K562 (cell line): ENCODE measurements around the gene PSORS1C1. TPM values are rescaled to one million over a fixed set of nuclear protein-coding genes. Genes with fewer than 3 reads are reported as not detected.

ENCODE experiments used
- ATAC-seq: fragments of 200-7000 bp; cut with Tn5 transposase; 3 replicates; pipeline ENCODE4 v1.9.1; 2020; ENCODE audit warnings: moderate library complexity
- BruUV-seq: library from RNA; stranded (reverse); fragments of 400-500 nt; replicated peaks from 2 replicates; lab custom pipeline; 2021; lab: Mats Ljungman, UMichigan
- CTCF ChIA-PET: fragments of 300-600 bp; formaldehyde crosslinking; extraction: SDS; loops from one replicate; lab custom pipeline; 2021; ENCODE audit warnings: low intra/inter-chr PET ratio; lab: Yijun Ruan, JAX
- POLR2A ChIA-PET: fragments of 300-600, 350-650 bp; sonication (Branson Sonifier 250); formaldehyde crosslinking; extraction: SDS; loops from one replicate; lab custom pipeline; 2021; ENCODE audit warnings: antibody characterized with exemption, inconsistent platforms; lab: Yijun Ruan, JAX
- DNase-seq, 4 experiments: peaks; one replicate each; pipeline versions ENCODE4 v3.0.0 to v3.0.0-alpha.2; 2011 to 2018; ENCODE audit warnings: low spot score in 3 of 4, mixed read lengths in 3 of 4; ENCODE audit errors: extremely low read depth in 1 of 4
- FAIRE-seq: peaks from 2 replicates; lab custom pipeline; 2011; peaks lifted over from hg19 to GRCh38; lab: Jason Lieb, UNC
- H2AFZ ChIP-seq: 2 replicates; pipeline ENCODE4 v1.6.0; 2011; ENCODE audit warnings: low read depth, low read length, control low read depth, inconsistent platforms
- H3K27ac ChIP-seq: fragments of 200-600 bp; 3 replicates; pipeline ENCODE4 v1.8.0; 2011; ENCODE audit warnings: low read depth, mild to moderate bottlenecking, control low read depth, inconsistent platforms, low read length, moderate library complexity, mixed read lengths; ENCODE audit errors: extremely low read depth
- H3K27me3 ChIP-seq, 2 experiments: fragments of 300-600 bp in 1 of 2; 2 replicates in 1 of 2; 3 replicates in 1 of 2; pipeline versions ENCODE4 v1.6.0 to v1.8.0; 2011; ENCODE audit warnings: inconsistent platforms in 2 of 2, low read length in 2 of 2, mild to moderate bottlenecking in 1 of 2, mixed read lengths in 1 of 2, moderate library complexity in 1 of 2; ENCODE audit not compliant: control insufficient read depth in 2 of 2, insufficient read depth in 2 of 2
- H3K36me3 ChIP-seq: fragments of 300-600 bp; 3 replicates; pipeline ENCODE4 v1.8.0; 2011; ENCODE audit warnings: mild to moderate bottlenecking, low read length, inconsistent platforms; ENCODE audit not compliant: control insufficient read depth, insufficient read depth
- H3K4me1 ChIP-seq, 2 experiments: fragments of 200-600 bp in 1 of 2; replicated peaks in 1 of 2; 2 replicates in 1 of 2; 3 replicates in 1 of 2; pipeline versions ENCODE4 v1.5.1 to v1.8.0; 2011; ENCODE audit warnings: inconsistent platforms in 2 of 2, low read length in 2 of 2, mild to moderate bottlenecking in 1 of 2, mixed read lengths in 1 of 2, moderate library complexity in 1 of 2; ENCODE audit not compliant: control insufficient read depth in 2 of 2, insufficient read depth in 2 of 2
- H3K4me2 ChIP-seq: 2 replicates; pipeline ENCODE4 v1.6.1; 2011; ENCODE audit warnings: low read length, control low read depth, inconsistent platforms, mixed read lengths; ENCODE audit not compliant: insufficient read depth
- H3K4me3 ChIP-seq: fragments of 200-600 bp; sonication (generic), shearing (Covaris generic); 2 replicates; pipeline ENCODE4 v1.5.1; 2016; ENCODE audit warnings: control low read depth, inconsistent platforms
- H3K79me2 ChIP-seq: fragments of 200-600 bp; 3 replicates; pipeline ENCODE4 v1.8.0; 2011; ENCODE audit warnings: low read length, inconsistent platforms; ENCODE audit not compliant: control insufficient read depth, insufficient read depth
- H3K9ac ChIP-seq, 2 experiments: 2 replicates each; pipeline versions ENCODE4 v1.6.0 to v1.6.1; 2011; ENCODE audit warnings: low read depth in 2 of 2, low read length in 2 of 2, control low read depth in 1 of 2, inconsistent platforms in 1 of 2, mild to moderate bottlenecking in 1 of 2, mixed read lengths in 1 of 2; ENCODE audit not compliant: insufficient read depth in 1 of 2
- H3K9me1 ChIP-seq: one replicate; pipeline ENCODE4 v1.6.0; 2011; ENCODE audit warnings: inconsistent platforms, mild to moderate bottlenecking, low read length, moderate library complexity; ENCODE audit not compliant: control insufficient read depth, insufficient read depth
- H3K9me3 ChIP-seq: replicated peaks from 2 replicates; pipeline ENCODE4 v1.5.1; 2011; ENCODE audit warnings: low read depth, low read length, inconsistent platforms; ENCODE audit not compliant: control insufficient read depth, insufficient read depth
- H4K20me1 ChIP-seq: replicated peaks from 2 replicates; pipeline ENCODE4 v1.6.1; 2011; ENCODE audit warnings: low read length, inconsistent platforms, mixed read lengths; ENCODE audit not compliant: control insufficient read depth, insufficient read depth
- CBFA2T3 ChIP-seq: fragments of 450-650 bp; IDR thresholded peaks from 2 replicates; pipeline ENCODE4 v1.6.1; 2017
- KDM1A ChIP-seq, 2 experiments: fragments of 450-650 bp; IDR thresholded peaks; 2 replicates each; pipeline ENCODE4 v1.6.1; 2016; ENCODE audit warnings: mild to moderate bottlenecking in 2 of 2
- PKNOX1 ChIP-seq: fragments of 450-650 bp; IDR thresholded peaks from 2 replicates; pipeline ENCODE4 v1.6.1; 2016
- PRPF4 ChIP-seq: fragments of 200-400 bp; formaldehyde crosslinking; IDR thresholded peaks from one replicate; pipeline ENCODE4 v1.6.1; 2017; ENCODE audit warnings: low read length, low read depth, mild to moderate bottlenecking; ENCODE audit not compliant: insufficient read depth, poor library complexity, severe bottlenecking
- RCOR1 ChIP-seq, 2 experiments: IDR thresholded peaks; 2 replicates each; pipeline ENCODE4 v1.6.1; 2012; ENCODE audit warnings: low read depth in 2 of 2, low read length in 2 of 2, borderline replicate concordance in 1 of 2, improper control_type of control experiment in 1 of 2
- WGBS: fragments of 100-300 bp; shearing (Covaris generic); methylation state at CpG from one replicate; pipeline ENCODE4 v1.1.6; 2016; ENCODE audit warnings: low coverage, mixed read lengths; ENCODE audit not compliant: insufficient coverage; ENCODE audit errors: missing lambda C conversion rate; 5-methylcytosine and 5-hydroxymethylcytosine counted together
- in situ Hi-C: fragments of 300-500 bp; cut with MboI; formaldehyde crosslinking; loops from 4 replicates; pipeline ENCODE4 v1.15.0; 2018; ENCODE audit warnings: inconsistent platforms, mixed read lengths
- intact Hi-C: fragments of 100-400 bp; cut with micrococcal nuclease; formaldehyde crosslinking; loops from 2 replicates; pipeline ENCODE4 v1.14.2; 2022
- polyA plus RNA-seq, 8 experiments: library from polyadenylated mRNA; depleted of rRNA in 4 of 8; stranded (reverse) in 5 of 8; unstranded in 3 of 8; fragments of >200 nt; fragmentation: Nextera tagmentation in 2 of 8; fragmentation: Illumina TruSeq in 1 of 8; extraction: Ambion mirVana in 2 of 8; extraction: Trizol in 1 of 8; gene quantifications; 2 replicates each; pipeline versions ENCODE4 v1.2.1 to v1.2.3, GENCODE V29; 2011 to 2014; ENCODE audit warnings: inconsistent platforms in 1 of 8, missing spikeins in 1 of 8
- total RNA-seq, 7 experiments: library from RNA; depleted of rRNA in 6 of 7; stranded (reverse); fragments of >200 nt in 6 of 7; fragmentation: Illumina TruSeq in 2 of 7; extraction: Trizol in 2 of 7; gene quantifications; 2 replicates each; pipeline versions ENCODE4 v1.2.1 to v1.2.3, GENCODE V29; 2011 to 2021; ENCODE audit warnings: low replicate concordance in 1 of 7

PSORS1C1 gene
- total and polyA plus RNA-seq, 9 of the 15 experiments (the other 6 are each of a cell fraction or from before 2014, with no cell fraction given) = 0.11 TPM; not detected in 8

GRCh38 chr6:31126396-31127175 is 12.0 kb downstream of the PSORS1C1 start:
- H3K79me2 ChIP-seq = no peaks in the 10 kb centered on the region
- peaks cover 35 to 71% of the 10 kb centered on the region in 2 experiments; a peak in 4 of 5 replicates for H3K27me3 ChIP-seq
- peak overlapping the region in 1 of 2 experiments; percentile 51; a peak in 1 of 4 replicates for H3K9ac ChIP-seq
- H3K9me3 ChIP-seq = no peaks in the 10 kb centered on the region
- 8% methylated on average over 16 of the region's 16 CpGs for WGBS
- ATAC-seq (peak; percentile 67), DNase-seq (peak in 2 of 4 experiments; percentile 48 to 50), FAIRE-seq (no peak)
- TF ChIP-seq PKNOX1 (peak; percentile 34; the same call in 1 of the 2 replicates), KDM1A (IDR thresholded peaks at IDR 0.05) (no peak), CBFA2T3 (peak; percentile 31), PRPF4 (no peak), RCOR1 (IDR thresholded peaks at IDR 0.05; ENCODE audit: borderline replicate concordance in 1 of 2, low read depth in 2 of 2, low read length in 2 of 2) (peak in 1 of 2 experiments; percentile 75; a peak in 1 of 4 replicates)
- H3K4me1 ChIP-seq = peaks cover 6 to 14% of the 10 kb centered on the region in 2 experiments; a peak in 4 of 5 replicates
- H4K20me1 ChIP-seq = peaks cover 12% of the 10 kb centered on the region
- BruUV-seq = no TSS peak
- H2AFZ ChIP-seq = no peak overlapping the region
- H3K4me2 ChIP-seq = no peak overlapping the region
- POLR2A ChIA-PET = interaction anchor here (0.6 to 1.1 kb wide), 3 partner anchors 100 to 316 kb away, joined by 3 read pairs; no protein-coding TSS in a partner anchor
- in situ Hi-C loops (no loop called here), intact Hi-C loops (no loop called here)
- H3K36me3 ChIP-seq = no peaks in the 10 kb centered on the region
- no peak overlapping the region for H3K27ac ChIP-seq
- no peaks in the 10 kb centered on the region for H3K9me1 ChIP-seq
- CTCF ChIA-PET = no interaction called here
- H3K4me3 ChIP-seq = no peak overlapping the region
